Omental fat pad (tissue), 4 donors: ENCODE results near the gene CDC6. TPM values are rescaled to one million over a fixed set of nuclear protein-coding genes. Genes with fewer than 3 reads are reported as not detected.

ENCODE experiments used
- ATAC-seq: fragments of 150-250 bp; one replicate; pipeline ENCODE4 v1.9.1; 2016; ENCODE audit warnings: mild to moderate bottlenecking, moderate library complexity; ENCODE audit not compliant: low FRiP score
- DNase-seq: peaks from one replicate; pipeline ENCODE4 v3.0.0-alpha.2; 2019; ENCODE audit warnings: low spot score
- CTCF ChIP-seq, 3 donors: fragments of 450-650 bp; IDR thresholded peaks; one replicate each; pipeline ENCODE4 v1.5.1; 2016 to 2017; ENCODE audit warnings: antibody characterized with exemption in 3 of 3, mild to moderate bottlenecking in 3 of 3, moderate library complexity in 2 of 3
- total RNA-seq, 4 donors: library from RNA; depleted of rRNA; stranded (reverse); fragments of >200 nt; gene quantifications; one replicate each; pipeline ENCODE4 v1.1.0, GENCODE V29; 2016

CDC6 gene
- total RNA-seq, 4 donors from 2014 or later: 0.56 to 4.3 (median 1.7) TPM

GRCh38 chr17:40266882-40267281, 20.8 kb upstream of the CDC6 start:
- DNase-seq (no peak), ATAC-seq (no peak)

GRCh38 chr17:40268141-40268712, 19.5 kb upstream of the CDC6 start:
- ATAC-seq (no peak), DNase-seq (no peak)
- no peak for TF ChIP-seq CTCF (IDR thresholded peaks at IDR 0.05)

More at GRCh38 chr17:40266882-40267281, 20.8 kb upstream of the CDC6 start:
- no peak for TF ChIP-seq CTCF (IDR thresholded peaks at IDR 0.05)

- TF ChIP-seq CTCF (IDR thresholded peaks at IDR 0.05): no peak
- ATAC-seq: peak; percentile 84
- no peak for DNase-seq
These were observed 9.3 kb upstream of the CDC6 start for GRCh38 chr17:40278414-40278813.

- TF ChIP-seq CTCF (IDR thresholded peaks at IDR 0.05): no peak
- ATAC-seq (no peak), DNase-seq (no peak)
These were observed 8.3 kb upstream of the CDC6 start for GRCh38 chr17:40279402-40279801.

GRCh38 chr17:40281663-40282062, 6.0 kb upstream of the CDC6 start:
- no peak for TF ChIP-seq CTCF (IDR thresholded peaks at IDR 0.05)
- ATAC-seq (no peak), DNase-seq (no peak)

- DNase-seq: no peak
- peak; percentile 78 for ATAC-seq
- TF ChIP-seq CTCF (IDR thresholded peaks at IDR 0.05): no peak
These were observed 4.0 kb upstream of the CDC6 start for GRCh38 chr17:40283662-40284061.

- DNase-seq (no peak), ATAC-seq (peak; percentile 33)
- no peak for TF ChIP-seq CTCF (IDR thresholded peaks at IDR 0.05)
These were observed 3.5 kb upstream of the CDC6 start for GRCh38 chr17:40284085-40284713.
